ENCODE results near the gene COL6A3.
"Not testable (repeated sequence)": the region's sequence is repeated elsewhere in the genome, so short reads cannot be mapped to it uniquely, and the experiment has no call there.

Gene COL6A3

GRCh38 chr2:237315170-237315828 lies 98.7 kb downstream of the COL6A3 start:
- DNase-seq (ENCODE audit: low spot score in 2 of 2) = no peak
- Histone ChIP-seq H3K4me1 (no peaks in the 10 kb centered on the region), H3K9me3 (no peaks in the 10 kb centered on the region), H3K4me3 (no peak overlapping the region), H3K27me3 (ENCODE audit: low read depth) (no peaks in the 10 kb centered on the region), H3K36me3 (replicated peaks) (no peaks in the 10 kb centered on the region)
- in situ Hi-C loops (cut with MboI; ENCODE audit: low sequenced_read_pairs) = no loop called here

DNA sequence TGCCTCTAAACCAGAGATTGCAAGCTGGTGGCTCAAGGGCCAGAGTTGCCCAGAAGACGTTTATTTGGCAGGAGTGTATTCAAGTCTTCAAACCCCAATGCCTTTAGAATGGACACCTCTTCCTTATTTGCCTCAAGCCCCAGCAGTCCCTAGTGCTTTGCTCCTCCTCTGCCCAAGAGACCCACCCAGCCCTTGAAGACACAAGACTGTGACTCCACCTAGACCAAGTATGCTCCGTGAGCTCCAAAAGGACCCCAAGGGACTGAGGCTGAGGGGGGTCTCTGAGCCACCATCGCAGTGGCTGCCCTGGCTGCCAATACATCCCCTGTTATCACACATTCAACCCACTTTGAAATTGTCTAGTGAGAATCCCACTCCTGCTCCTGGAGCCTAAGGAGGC lies 99.3 kb downstream of the COL6A3 start:
- no peaks in the 10 kb centered on the region for H3K9me3 ChIP-seq
- in situ Hi-C loops (cut with MboI; ENCODE audit: low sequenced_read_pairs) = no loop called here
- no peaks in the 10 kb centered on the region for H3K4me1 ChIP-seq
- H3K4me3 ChIP-seq = no peak overlapping the region
- H3K27me3 ChIP-seq (ENCODE audit: low read depth) = no peaks in the 10 kb centered on the region
- H3K36me3 ChIP-seq (replicated peaks) = no peaks in the 10 kb centered on the region
- DNase-seq (ENCODE audit: low spot score in 2 of 2) = no peak

DNA sequence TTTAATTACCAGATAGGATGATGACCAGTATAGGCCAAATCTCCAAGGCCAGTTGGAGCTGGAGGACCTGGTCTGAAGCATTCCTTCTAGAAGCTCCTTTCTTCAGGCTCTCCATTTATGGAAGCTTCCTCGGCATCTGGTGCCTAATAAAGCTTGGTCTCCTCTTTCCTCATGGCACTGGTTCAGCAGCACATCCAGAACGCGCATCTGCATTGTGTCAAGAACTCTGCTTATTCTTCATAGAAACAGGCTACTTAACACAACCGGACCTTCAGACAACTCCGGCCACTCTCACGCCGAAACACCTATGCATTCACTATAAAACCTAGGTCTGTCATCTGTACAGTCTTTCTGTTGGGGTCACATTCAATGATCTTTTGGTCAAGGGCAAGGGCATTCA lies 99.8 kb downstream of the COL6A3 start:
- Histone ChIP-seq H3K4me3 (no peak overlapping the region), H3K36me3 (replicated peaks) (no peaks in the 10 kb centered on the region), H3K9me3 (no peaks in the 10 kb centered on the region), H3K4me1 (no peaks in the 10 kb centered on the region), H3K27me3 (ENCODE audit: low read depth) (no peaks in the 10 kb centered on the region)
- in situ Hi-C loops (cut with MboI; ENCODE audit: low sequenced_read_pairs) = no loop called here
- DNase-seq (ENCODE audit: low spot score in 2 of 2) = no peak

GRCh38 chr2:237312021-237312755 lies 101.8 kb downstream of the COL6A3 start:
- in situ Hi-C loops (cut with MboI; ENCODE audit: low sequenced_read_pairs) = no loop called here
- H3K9me3 ChIP-seq = no peaks in the 10 kb centered on the region
- H3K4me1 ChIP-seq = no peaks in the 10 kb centered on the region
- no peak for DNase-seq (ENCODE audit: low spot score in 2 of 2)
- no peak overlapping the region for H3K4me3 ChIP-seq
- no peaks in the 10 kb centered on the region for H3K27me3 ChIP-seq (ENCODE audit: low read depth)
- no peaks in the 10 kb centered on the region for H3K36me3 ChIP-seq (replicated peaks)

GRCh38 chr2:237310515-237311114 lies 103.3 kb downstream of the COL6A3 start:
- no peaks in the 10 kb centered on the region for H3K4me1 ChIP-seq
- no peaks in the 10 kb centered on the region for H3K27me3 ChIP-seq (ENCODE audit: low read depth)
- H3K9me3 ChIP-seq = no peaks in the 10 kb centered on the region
- in situ Hi-C loops (cut with MboI; ENCODE audit: low sequenced_read_pairs) = no loop called here
- no peaks in the 10 kb centered on the region for H3K36me3 ChIP-seq (replicated peaks)
- H3K4me3 ChIP-seq = no peak overlapping the region
- no peak for DNase-seq (ENCODE audit: low spot score in 2 of 2)

DNA sequence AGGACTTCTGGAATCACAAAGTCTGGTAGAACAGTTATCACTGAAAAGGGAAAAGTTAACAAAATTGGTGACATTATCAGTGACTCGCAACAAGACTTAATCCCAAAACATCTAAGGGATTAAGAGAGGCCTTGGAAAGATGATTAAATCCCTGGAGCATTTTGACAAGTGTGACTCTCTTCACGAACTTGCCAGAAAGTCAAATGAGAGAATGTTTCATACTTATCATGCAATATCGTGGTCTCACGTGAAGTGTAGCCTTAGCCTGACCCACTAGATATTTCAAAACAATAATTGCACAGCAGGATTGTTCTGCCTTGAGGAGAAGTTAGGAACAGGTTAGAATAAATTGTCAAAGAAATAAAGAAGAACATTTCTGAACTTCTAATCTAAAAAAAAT lies 104.5 kb downstream of the COL6A3 start:
- Histone ChIP-seq H3K27me3 (ENCODE audit: low read depth) (no peaks in the 10 kb centered on the region), H3K4me1 (no peaks in the 10 kb centered on the region), H3K36me3 (replicated peaks) (no peaks in the 10 kb centered on the region), H3K4me3 (no peak overlapping the region), H3K9me3 (no peaks in the 10 kb centered on the region)
- DNase-seq (ENCODE audit: low spot score in 2 of 2) = no peak
- in situ Hi-C loops (cut with MboI; ENCODE audit: low sequenced_read_pairs) = no loop called here

- Histone ChIP-seq H3K9me3 (no peaks in the 10 kb centered on the region), H3K36me3 (replicated peaks) (no peaks in the 10 kb centered on the region), H3K4me1 (no peaks in the 10 kb centered on the region), H3K27me3 (ENCODE audit: low read depth) (no peaks in the 10 kb centered on the region), H3K4me3 (no peak overlapping the region)
- in situ Hi-C loops (cut with MboI; ENCODE audit: low sequenced_read_pairs) = no loop called here
- no peak for DNase-seq (ENCODE audit: low spot score in 2 of 2)
Measured at GRCh38 chr2:237309011-237309410, 105.0 kb downstream of the COL6A3 start.

DNA sequence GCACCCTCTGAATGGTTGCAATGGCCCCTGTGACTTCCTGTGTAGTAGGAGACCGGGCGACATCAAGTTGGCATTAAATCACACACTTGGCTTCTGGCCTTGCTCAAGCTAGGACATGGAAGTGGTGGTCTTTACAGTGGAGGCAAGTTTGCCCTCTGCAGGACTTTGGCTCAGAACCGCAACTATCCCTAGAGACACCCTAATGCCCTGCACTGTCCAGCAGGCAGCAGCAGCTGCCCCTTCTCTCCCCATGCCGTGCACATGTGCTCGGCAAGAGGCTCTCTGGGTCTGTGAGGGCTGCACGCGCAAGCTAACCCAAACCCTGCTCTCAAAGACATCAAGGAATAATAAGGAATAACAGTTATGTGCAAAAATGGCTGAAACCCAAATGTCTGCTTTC lies 106.5 kb downstream of the COL6A3 start:
- Histone ChIP-seq H3K36me3 (replicated peaks) (no peaks in the 10 kb centered on the region), H3K9me3 (no peaks in the 10 kb centered on the region; the same call in 1 of the 2 replicates), H3K4me3 (no peak overlapping the region), H3K27me3 (ENCODE audit: low read depth) (no peaks in the 10 kb centered on the region), H3K4me1 (no peaks in the 10 kb centered on the region)
- DNase-seq (ENCODE audit: low spot score in 2 of 2) = no peak
- in situ Hi-C loops (cut with MboI; ENCODE audit: low sequenced_read_pairs) = no loop called here

DNA sequence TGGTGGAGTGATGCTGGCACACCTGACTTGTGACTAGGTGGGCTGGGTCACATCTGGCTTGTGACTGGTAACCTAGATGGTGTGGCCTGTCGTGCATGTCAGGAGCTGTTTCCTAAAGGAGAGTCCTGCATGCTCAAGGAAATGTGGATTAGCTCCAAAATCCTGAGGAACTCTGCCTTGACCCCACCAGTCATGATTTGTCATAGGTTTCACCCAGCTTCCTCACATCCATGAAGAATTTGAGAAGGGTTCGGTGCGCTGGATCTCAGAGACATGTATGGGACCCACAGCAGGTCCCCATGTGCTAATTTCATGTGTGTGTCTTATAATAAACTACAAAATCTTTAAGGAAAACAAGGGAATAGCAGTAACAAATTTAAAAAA lies 107.2 kb downstream of the COL6A3 start:
- no peak for DNase-seq (ENCODE audit: low spot score in 2 of 2)
- Histone ChIP-seq H3K36me3 (replicated peaks) (no peaks in the 10 kb centered on the region), H3K4me3 (no peak overlapping the region), H3K9me3 (no peaks in the 10 kb centered on the region; the same call in 1 of the 2 replicates), H3K4me1 (no peaks in the 10 kb centered on the region), H3K27me3 (ENCODE audit: low read depth) (no peaks in the 10 kb centered on the region)
- in situ Hi-C loops (cut with MboI; ENCODE audit: low sequenced_read_pairs) = no loop called here

DNA sequence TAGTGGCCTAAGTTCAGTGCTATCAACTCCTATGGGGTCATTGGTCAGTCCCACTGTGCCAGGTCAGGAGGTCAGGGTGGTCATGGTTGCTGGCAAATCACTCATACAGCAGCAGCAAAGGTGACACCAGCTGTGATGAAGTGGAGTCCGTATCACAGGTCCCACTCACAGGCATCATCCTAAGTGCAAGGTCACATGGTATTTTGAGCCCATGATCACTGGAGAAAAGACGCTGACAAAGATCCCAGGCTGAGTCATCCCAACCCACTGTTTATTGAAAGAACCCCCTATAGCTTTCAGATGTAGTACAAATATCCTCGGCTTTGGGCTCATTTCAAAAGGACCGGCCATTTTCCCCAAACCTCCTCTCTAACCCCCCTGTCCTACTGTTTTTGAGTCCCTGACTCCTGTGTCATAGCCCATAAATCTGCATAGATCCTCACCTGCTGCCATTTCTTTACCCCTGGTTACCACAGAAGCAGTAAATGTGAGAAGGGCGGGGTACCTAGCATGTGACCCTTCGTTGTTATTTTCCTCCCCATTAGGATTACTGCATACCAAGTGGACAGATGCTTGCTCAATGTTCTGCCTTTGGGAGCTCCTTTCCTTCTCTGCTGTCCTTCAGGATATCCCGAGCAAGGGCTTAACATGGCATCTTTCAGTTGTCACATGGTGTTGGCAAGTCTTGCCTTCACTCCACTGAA lies 107.7 kb downstream of the COL6A3 start:
- in situ Hi-C loops (cut with MboI; ENCODE audit: low sequenced_read_pairs) = no loop called here
- Histone ChIP-seq H3K4me1 (no peaks in the 10 kb centered on the region), H3K9me3 (no peaks in the 10 kb centered on the region; the same call in 1 of the 2 replicates), H3K27me3 (ENCODE audit: low read depth) (no peaks in the 10 kb centered on the region), H3K36me3 (replicated peaks) (no peaks in the 10 kb centered on the region), H3K4me3 (no peak overlapping the region)
- DNase-seq (ENCODE audit: low spot score in 2 of 2) = no peak

DNA sequence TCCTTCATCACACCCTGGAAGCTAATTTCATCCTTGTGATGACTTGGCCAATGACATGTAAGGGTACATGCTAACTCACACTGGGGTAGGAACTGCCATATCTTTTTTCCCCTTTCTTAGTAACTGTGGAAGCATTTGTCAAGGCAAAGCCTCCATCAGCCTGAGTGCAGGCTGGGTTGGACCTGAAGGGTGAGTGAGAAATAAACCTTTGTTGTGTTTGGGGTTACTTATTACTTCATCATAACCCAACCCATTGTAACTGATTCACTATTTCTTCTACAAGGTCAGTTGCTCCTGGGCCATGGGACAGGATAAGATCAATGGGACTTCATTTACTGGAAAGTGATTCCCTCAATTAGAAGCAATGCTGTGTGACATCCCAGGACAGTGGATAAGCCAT lies 108.4 kb downstream of the COL6A3 start:
- Histone ChIP-seq H3K4me3 (no peak overlapping the region), H3K27me3 (ENCODE audit: low read depth) (no peaks in the 10 kb centered on the region), H3K36me3 (replicated peaks) (no peaks in the 10 kb centered on the region), H3K9me3 (no peaks in the 10 kb centered on the region; the same call in 1 of the 2 replicates), H3K4me1 (no peaks in the 10 kb centered on the region)
- DNase-seq (ENCODE audit: low spot score in 2 of 2) = no peak
- in situ Hi-C loops (cut with MboI; ENCODE audit: low sequenced_read_pairs) = no loop called here

DNA sequence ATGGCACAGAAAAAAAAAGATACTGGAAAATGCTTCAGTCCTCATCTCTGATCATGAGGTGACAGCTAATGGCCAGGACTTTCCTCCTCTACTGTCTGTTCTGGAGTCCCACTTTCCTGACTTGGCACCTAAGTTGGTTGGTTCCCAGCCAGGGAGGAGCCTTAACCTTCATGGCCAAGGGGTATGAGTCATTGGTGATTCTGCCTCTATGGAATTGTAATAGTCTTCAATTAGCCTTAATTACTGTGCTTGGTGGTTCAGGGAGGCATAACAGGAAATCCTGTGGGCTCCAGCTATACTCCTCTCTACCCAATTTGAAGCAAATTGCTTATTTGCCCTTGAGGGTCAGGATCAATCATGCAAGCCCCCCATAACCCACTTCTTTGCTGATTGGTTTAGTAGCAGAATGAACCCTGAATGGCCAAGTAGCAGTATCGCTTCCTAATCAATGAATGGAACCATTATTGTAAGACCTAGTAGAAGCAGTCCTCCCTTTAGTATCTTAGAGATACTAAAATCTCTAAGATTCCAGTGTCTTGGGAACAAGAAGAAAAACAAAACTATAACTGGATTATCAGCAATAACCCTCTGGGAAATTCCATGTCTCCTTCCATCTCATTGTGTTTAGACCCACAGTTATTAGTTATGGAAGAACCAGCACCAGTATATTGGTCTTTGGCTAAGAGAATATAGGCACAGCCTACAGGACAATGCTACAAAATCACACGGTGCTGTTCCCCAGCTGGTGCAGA lies 109.0 kb downstream of the COL6A3 start:
- no peak overlapping the region for H3K4me3 ChIP-seq
- no peaks in the 10 kb centered on the region; the same call in 1 of the 2 replicates for H3K9me3 ChIP-seq
- in situ Hi-C loops (cut with MboI; ENCODE audit: low sequenced_read_pairs) = no loop called here
- no peaks in the 10 kb centered on the region for H3K4me1 ChIP-seq
- DNase-seq (ENCODE audit: low spot score in 2 of 2) = no peak
- H3K36me3 ChIP-seq (replicated peaks) = no peaks in the 10 kb centered on the region
- no peaks in the 10 kb centered on the region for H3K27me3 ChIP-seq (ENCODE audit: low read depth)

DNA sequence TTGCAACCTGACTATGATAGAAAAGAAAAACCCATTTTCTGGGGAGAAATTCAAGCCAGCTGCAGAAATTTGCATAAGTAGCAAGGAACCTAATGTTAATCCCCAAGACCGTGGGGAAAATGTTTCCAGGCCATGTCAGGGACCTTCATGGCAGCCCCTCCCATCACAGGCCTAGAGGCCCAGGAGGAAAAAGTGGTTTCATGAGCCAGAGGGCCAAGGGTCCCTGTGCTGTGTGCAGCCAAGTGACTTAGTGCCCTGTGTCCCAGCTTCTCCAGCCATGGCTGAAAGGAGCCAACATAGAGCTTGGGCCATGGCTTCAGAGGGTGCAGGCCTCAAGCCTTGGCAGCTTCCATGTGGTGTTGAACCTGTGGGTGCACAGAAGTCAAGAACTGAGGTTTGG lies 110.7 kb downstream of the COL6A3 start:
- not testable (repeated sequence) for H3K9me3 ChIP-seq; DNase-seq (ENCODE audit: low spot score in 2 of 2); H3K27me3 ChIP-seq (ENCODE audit: low read depth)

More for the DNA sequence above, 110.7 kb downstream of the COL6A3 start:
- H3K4me1 ChIP-seq; H3K4me3 ChIP-seq; in situ Hi-C loops (cut with MboI; ENCODE audit: low sequenced_read_pairs); H3K36me3 ChIP-seq (replicated peaks): not testable (repeated sequence)

Data from HAP-1 (cell line).